ENCODE data around the gene NR6A1. TPM values are rescaled to one million over a fixed set of nuclear protein-coding genes. Genes with fewer than 3 reads are reported as not detected.

Gene NR6A1
- total RNA-seq, 1 donor from 2014 or later, result 0.20 TPM

DNA sequence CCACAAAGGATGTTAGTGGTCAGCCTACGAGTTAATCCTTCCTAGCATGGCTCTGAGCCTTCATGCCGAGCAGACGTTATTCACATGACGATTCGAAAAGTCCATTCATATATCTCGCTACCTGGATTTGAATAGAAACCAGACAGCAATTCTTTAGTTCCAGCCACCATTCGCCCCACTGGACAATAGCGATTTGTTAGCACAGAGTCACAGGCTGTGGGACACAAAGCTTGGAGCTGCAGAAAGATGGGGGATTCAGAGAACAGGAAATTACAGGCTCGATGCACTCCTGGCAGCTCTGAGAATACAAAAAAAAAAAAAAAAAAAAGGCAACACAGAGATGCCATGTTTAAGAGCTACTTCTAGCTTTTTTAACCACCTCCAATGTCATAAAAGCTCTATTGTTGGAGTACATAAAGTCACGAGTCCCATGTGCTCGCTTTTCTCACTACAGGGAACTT, 110.7 kb downstream of the NR6A1 start:
- peak; percentile 32 for DNase-seq (ENCODE audit: low read depth, low spot score)

GRCh38 chr9:124659099-124659659, 111.9 kb downstream of the NR6A1 start:
- peak; percentile 68 for DNase-seq (ENCODE audit: low read depth, low spot score)

DNA sequence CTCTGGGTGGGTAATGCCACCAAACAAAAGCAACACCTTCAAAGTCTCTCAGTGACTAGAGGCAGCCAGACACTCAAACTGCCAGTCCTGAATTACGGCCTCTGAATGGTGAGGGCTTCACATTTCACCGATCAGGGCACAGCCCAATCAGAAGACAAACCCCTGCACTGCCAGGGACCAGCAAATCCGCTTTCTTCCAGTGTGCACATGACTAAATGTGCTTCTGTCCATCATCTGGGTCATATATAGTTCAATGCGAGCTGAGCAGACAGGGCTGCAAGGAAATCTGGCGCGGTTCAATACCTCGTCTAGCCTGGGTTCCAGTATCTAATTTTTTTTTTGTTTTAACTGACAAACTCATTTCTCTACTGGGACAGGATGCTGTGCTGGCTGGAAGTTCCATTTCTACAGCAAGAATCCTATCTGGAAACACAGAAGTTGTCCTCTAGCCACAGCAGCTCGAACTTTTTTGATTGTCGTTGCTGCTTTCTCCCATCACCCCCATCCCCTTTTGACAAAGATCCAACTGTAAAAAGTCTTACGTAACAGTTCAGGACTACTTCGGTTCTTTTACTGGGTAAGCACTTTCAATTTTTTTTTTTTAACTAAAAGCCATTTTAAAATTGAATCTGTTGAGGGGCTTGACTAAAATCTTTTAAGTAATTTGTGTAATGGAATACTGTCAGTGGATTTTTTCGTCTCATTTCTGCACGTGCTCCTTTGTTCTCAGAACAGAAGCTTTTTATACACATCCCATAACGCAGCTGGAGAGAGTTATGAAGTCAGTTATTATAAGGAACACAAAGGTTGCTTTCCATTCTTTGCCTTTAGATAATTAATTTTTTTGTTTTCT, 112.7 kb downstream of the NR6A1 start:
- peak; percentile 89 for DNase-seq (ENCODE audit: low read depth, low spot score)

DNA sequence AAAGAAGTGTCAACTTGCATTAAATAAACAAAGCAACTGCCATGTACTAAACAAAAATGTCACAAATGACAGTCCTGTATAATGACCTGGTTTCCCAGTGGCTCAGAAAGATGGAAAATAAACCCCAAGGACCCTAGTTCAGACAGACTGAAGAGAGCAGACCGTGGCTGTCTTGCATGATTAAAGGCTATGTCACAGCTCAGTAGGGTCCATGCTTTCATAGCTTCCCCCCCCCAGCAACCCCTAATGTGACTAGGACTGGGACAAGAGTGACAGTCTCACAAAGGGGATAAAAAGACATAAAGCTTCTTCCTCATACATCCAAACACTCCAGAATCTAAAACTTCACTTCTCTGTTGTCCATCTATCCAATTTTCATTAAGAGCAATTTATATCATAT, 113.6 kb downstream of the NR6A1 start:
- no peak for DNase-seq (ENCODE audit: low read depth, low spot score)

GRCh38 chr9:124654431-124654830, 116.7 kb downstream of the NR6A1 start:
- DNase-seq (ENCODE audit: low read depth, low spot score), result no peak

- DNase-seq (ENCODE audit: low read depth, low spot score), result no peak
These were observed 118.3 kb downstream of the NR6A1 start for GRCh38 chr9:124652615-124653393.

DNA sequence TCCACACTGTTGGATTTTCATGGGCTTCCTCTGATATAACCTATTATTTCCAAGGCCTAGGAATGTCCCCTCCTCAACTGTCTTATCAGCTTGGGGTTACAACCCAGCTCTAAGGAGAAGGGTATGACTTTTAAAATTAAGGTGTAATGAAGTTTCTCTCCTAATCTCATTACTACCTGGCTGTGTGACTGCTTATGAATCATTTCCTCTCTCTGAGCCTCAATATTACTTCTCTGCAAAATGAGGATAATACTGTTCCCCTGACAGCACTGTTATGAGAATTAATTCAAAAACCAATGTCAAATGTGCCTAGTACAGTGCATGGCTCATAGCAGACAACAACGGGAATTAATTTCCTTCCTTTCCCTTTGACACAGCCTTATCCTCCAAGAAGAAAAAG, 118.9 kb downstream of the NR6A1 start:
- no peak for DNase-seq (ENCODE audit: low read depth, low spot score)

- DNase-seq (ENCODE audit: low read depth, low spot score), result no peak
These were observed 125.8 kb downstream of the NR6A1 start for GRCh38 chr9:124645274-124645673.

- no peak for DNase-seq (ENCODE audit: low read depth, low spot score)
These were observed 131.5 kb downstream of the NR6A1 start for GRCh38 chr9:124639637-124640036.

DNA sequence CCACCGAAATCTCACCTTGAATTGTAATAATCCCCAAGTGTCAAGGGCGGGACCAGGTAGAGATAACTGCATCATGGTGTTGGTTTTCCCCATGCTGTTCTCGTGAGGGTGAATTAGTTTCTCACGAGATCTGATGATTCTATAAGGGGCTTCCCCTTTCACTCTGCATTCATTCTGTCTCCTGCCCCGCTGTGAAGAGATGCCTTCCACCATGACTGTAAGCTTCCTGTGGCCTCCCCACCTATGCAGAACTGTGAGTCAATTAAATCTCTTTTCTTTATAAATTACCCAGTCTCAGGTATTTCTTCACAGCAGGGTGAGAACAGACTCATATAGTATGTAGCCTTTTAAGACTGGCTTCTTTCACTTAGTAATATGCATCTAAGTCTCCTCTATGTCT, 135.8 kb downstream of the NR6A1 start:
- DNase-seq (ENCODE audit: low read depth, low spot score), result no peak

GRCh38 chr9:124632077-124632621, 139.0 kb downstream of the NR6A1 start:
- DNase-seq (ENCODE audit: low read depth, low spot score), result no peak

GRCh38 chr9:124631326-124631725, 139.8 kb downstream of the NR6A1 start:
- no peak for DNase-seq (ENCODE audit: low read depth, low spot score)

DNA sequence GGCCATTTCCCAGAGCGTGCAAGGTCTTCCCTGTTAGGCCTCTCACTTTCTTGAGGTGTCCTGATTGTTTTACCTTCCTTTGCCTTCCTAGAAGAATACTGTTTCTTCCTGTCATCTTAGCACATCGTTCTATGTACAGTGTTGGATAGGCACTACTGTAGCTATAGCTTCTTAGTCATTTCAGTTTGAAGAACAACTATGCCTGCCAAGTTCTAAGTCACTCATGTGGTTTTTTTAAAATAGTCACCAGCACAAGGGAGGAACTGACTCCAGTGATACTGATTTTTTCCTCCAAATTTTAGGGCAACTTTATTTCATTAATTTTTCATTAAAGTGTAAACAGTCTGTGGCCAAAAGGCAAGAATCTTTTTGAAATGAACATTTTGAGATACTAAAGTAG, 141.5 kb downstream of the NR6A1 start:
- no peak for DNase-seq (ENCODE audit: low read depth, low spot score)

DNA sequence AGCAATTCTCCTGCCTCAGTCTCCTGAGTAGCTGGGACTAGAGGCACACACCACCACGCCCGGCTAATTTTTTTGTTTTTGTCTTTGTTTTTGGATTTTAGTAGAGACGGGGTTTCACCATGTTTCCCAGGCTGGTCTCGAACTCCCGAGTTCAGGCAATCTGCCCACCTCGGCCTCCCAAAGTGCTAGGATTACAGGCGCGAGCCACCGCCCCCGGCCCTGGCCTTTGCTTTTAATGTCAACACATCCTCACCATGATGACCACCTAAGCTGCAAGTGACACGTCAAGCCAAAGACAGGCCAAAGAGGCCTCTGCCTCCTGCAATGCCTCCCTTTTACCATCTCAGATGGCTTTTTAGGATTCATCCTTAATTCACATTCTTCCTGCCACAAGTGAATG, 142.4 kb downstream of the NR6A1 start:
- no peak for DNase-seq (ENCODE audit: low read depth, low spot score)

GRCh38 chr9:124626276-124626675, 144.8 kb downstream of the NR6A1 start:
- no peak for DNase-seq (ENCODE audit: low read depth, low spot score)

DNA sequence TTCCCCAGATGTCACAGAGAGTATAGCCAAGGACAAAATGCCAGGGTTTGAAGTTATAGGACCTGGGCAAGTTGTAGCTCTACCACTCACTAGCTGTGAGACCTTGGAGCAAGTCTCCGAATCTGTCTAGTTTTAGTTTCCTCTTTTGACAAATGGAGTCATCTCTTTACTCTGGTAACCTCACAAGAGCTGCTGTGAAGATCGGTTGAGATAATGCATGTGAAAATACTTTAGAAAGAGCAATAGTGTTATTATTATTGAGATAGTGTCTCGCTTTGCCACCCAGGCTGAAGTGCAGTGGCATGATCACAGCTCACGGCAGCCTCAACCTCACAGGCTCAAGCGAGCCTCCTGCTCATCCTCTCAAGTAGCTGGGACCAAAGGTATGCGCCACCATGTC, 146.0 kb downstream of the NR6A1 start:
- DNase-seq (ENCODE audit: low read depth, low spot score), result no peak

- DNase-seq (ENCODE audit: low read depth, low spot score), result no peak
These were observed 146.4 kb downstream of the NR6A1 start for GRCh38 chr9:124624735-124624992.

GRCh38 chr9:124623966-124624734, 147.0 kb downstream of the NR6A1 start:
- DNase-seq (ENCODE audit: low read depth, low spot score), result no peak

GRCh38 chr9:124622882-124623281, 148.2 kb downstream of the NR6A1 start:
- DNase-seq (ENCODE audit: low read depth, low spot score), result no peak

DNA sequence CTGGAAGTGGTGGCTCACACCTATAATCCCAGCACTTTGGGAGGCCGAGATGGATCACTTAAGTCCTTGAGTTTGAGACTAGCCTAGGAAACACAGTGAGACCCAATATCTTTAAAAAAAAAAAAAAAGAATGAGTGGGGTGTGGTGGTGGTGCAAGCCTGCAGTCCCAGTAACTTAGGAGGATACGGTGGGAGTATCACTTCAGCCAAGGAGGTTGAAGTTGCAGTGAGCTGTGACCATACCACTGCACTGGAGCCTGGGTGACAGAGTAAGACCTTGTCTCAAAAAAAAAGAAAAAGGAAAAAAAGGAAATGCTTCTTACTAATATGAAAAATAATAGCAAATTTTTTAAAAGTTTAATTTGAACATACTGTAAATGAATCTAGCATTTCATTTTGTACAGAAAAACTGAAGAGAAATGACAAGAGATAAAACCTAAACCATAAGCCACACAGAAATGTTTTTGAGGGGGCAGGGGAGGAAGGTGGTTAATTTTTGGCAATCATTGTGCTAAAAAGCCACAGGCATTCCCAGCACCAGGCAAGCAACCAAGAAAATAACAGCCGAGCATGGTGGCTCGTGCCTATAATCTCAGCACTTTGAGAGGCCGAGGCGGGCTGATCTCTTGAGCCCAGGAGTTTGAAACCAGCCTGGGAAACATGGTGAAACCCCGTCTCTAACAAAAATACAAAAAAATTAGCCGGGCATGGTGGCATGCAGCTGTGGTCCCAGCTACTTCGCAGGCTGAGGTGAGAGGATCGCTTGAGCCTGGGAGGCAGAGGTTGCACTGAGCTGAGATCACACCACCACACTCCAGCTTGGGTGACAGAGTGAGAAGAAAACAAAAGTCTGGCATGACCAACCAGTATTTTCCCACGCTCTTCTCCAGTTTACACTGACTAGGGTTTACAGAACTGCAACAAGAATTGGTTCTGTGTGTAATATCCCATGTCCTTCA, 149.5 kb downstream of the NR6A1 start:
- DNase-seq (ENCODE audit: low read depth, low spot score), result no peak
